ENCODE data around the gene DUOX2. TPM values are rescaled to one million over a fixed set of nuclear protein-coding genes. Genes with fewer than 3 reads are reported as not detected.
"Not testable (repeated sequence)": the region's sequence is repeated elsewhere in the genome, so short reads cannot be mapped to it uniquely, and the experiment has no call there.

Gene DUOX2

GRCh38 chr15:45044270-45044669 lies 69.7 kb downstream of the DUOX2 start:
- not testable (repeated sequence) for H3K9ac ChIP-seq (ENCODE audit: low read depth, low read length); H3K36me3 ChIP-seq (ENCODE audit: insufficient read depth, low read length); H3K27me3 ChIP-seq (ENCODE audit: control insufficient read depth, insufficient read depth, low read length); H3K9me3 ChIP-seq (replicated peaks; ENCODE audit: low read length); H3K4me3 ChIP-seq (ENCODE audit: low read length); H3K4me1 ChIP-seq (ENCODE audit: control insufficient read depth, insufficient read depth, low read length); H3K4me2 ChIP-seq (ENCODE audit: low read length)

- H3K4me1 ChIP-seq (ENCODE audit: control insufficient read depth, insufficient read depth, low read length); H3K36me3 ChIP-seq (ENCODE audit: insufficient read depth, low read length); H3K4me2 ChIP-seq (ENCODE audit: low read length); H3K9me3 ChIP-seq (replicated peaks; ENCODE audit: low read length); H3K27me3 ChIP-seq (ENCODE audit: control insufficient read depth, insufficient read depth, low read length); H3K4me3 ChIP-seq (ENCODE audit: low read length); H3K9ac ChIP-seq (ENCODE audit: low read depth, low read length): not testable (repeated sequence)
Measured at GRCh38 chr15:45042859-45043258, 71.1 kb downstream of the DUOX2 start.

Small RNA genes within 50 kb of the gene (small RNA-seq; reads per million reads assigned to genes)
- not detected for gene RF00019

All from skeletal muscle satellite cell (primary cell).